Stimulated activated CD8-positive, alpha-beta memory T cell treated with anti-CD3 and anti-CD28 coated beads, Interleukin-4, amount 100 ng/mL, for 4 hours (primary cell): ENCODE data around the gene GNA14.

Experiments
- DNase-seq, 2 donors: peaks; one replicate each; pipeline ENCODE4 v3.0.0-alpha.2; 2020; ENCODE audit warnings: low read depth in 2 of 2, low spot score in 1 of 2

The GNA14 gene

GRCh38 chr9:77541600-77541999, 106.5 kb downstream of the GNA14 start:
- no peak for DNase-seq

- DNase-seq, result no peak
These were observed 107.1 kb downstream of the GNA14 start for GRCh38 chr9:77541055-77541454.

- no peak for DNase-seq
These were observed 113.6 kb downstream of the GNA14 start for GRCh38 chr9:77534376-77535057.

GRCh38 chr9:77533671-77534070, 114.5 kb downstream of the GNA14 start:
- no peak for DNase-seq

- DNase-seq, result no peak
These were observed 115.5 kb downstream of the GNA14 start for GRCh38 chr9:77532607-77533006.

- no peak for DNase-seq
These were observed 116.7 kb downstream of the GNA14 start for GRCh38 chr9:77531400-77531799.

- no peak for DNase-seq
These were observed 124.2 kb downstream of the GNA14 start for GRCh38 chr9:77523891-77524290.

GRCh38 chr9:77521091-77521490, 127.0 kb downstream of the GNA14 start:
- no peak for DNase-seq

GRCh38 chr9:77518688-77519087, 129.4 kb downstream of the GNA14 start:
- DNase-seq, result no peak

- DNase-seq, result no peak
These were observed 131.3 kb downstream of the GNA14 start for GRCh38 chr9:77516781-77517180.

GRCh38 chr9:77514886-77515711, 133.0 kb downstream of the GNA14 start:
- DNase-seq, result no peak

- no peak for DNase-seq
These were observed 134.7 kb downstream of the GNA14 start for GRCh38 chr9:77513457-77513856.

- DNase-seq, result no peak
These were observed 135.2 kb downstream of the GNA14 start for GRCh38 chr9:77512876-77513275.

GRCh38 chr9:77511525-77511924, 136.6 kb downstream of the GNA14 start:
- no peak for DNase-seq

- no peak for DNase-seq
These were observed 137.5 kb downstream of the GNA14 start for GRCh38 chr9:77510666-77511065.

GRCh38 chr9:77508396-77508795, 139.7 kb downstream of the GNA14 start:
- no peak for DNase-seq

- DNase-seq, result no peak
These were observed 140.7 kb downstream of the GNA14 start for GRCh38 chr9:77507212-77507961.

GRCh38 chr9:77505232-77505631, 142.9 kb downstream of the GNA14 start:
- no peak for DNase-seq

GRCh38 chr9:77502568-77502967, 145.6 kb downstream of the GNA14 start:
- no peak for DNase-seq

GRCh38 chr9:77498891-77499290, 149.2 kb downstream of the GNA14 start:
- no peak for DNase-seq

GRCh38 chr9:77497322-77498198, 150.6 kb downstream of the GNA14 start:
- no peak for DNase-seq
